DND-41 (cell line): ENCODE results near the gene RGS3.

Source experiments
- ATAC-seq: fragments of 200-7000 bp; cut with Tn5 transposase; 3 replicates; pipeline ENCODE4 v1.9.1; 2021; ENCODE audit warnings: low read depth; ENCODE audit not compliant: insufficient read depth
- DNase-seq: peaks from one replicate; pipeline ENCODE4 v3.0.0-alpha.2; 2020
- H2AFZ ChIP-seq: 2 replicates; pipeline ENCODE4 v1.6.0; 2012; ENCODE audit warnings: low read depth, low read length
- H3K27ac ChIP-seq: 2 replicates; pipeline ENCODE4 v1.5.1; 2012; ENCODE audit warnings: low read length, inconsistent platforms
- H3K27me3 ChIP-seq: fragments of 200-600 bp; sonication (generic); 2 replicates; pipeline ENCODE4 v1.6.0; 2012; ENCODE audit warnings: low read length, mild to moderate bottlenecking, inconsistent platforms; ENCODE audit not compliant: insufficient read depth, poor library complexity
- H3K36me3 ChIP-seq: 2 replicates; pipeline ENCODE4 v1.5.1; 2012; ENCODE audit warnings: low read length, inconsistent platforms; ENCODE audit not compliant: insufficient read depth
- H3K4me1 ChIP-seq: 2 replicates; pipeline ENCODE4 v1.5.1; 2012; ENCODE audit warnings: mild to moderate bottlenecking, low read length; ENCODE audit not compliant: insufficient read depth
- H3K4me2 ChIP-seq: 2 replicates; pipeline ENCODE4 v1.6.0; 2012; ENCODE audit warnings: mild to moderate bottlenecking, moderate library complexity, low read length, inconsistent platforms; ENCODE audit not compliant: insufficient read depth
- H3K4me3 ChIP-seq, 2 experiments: fragments of 200-600 bp in 1 of 2; shearing (Covaris generic) in 1 of 2; 2 replicates each; pipeline ENCODE4 v1.5.1; 2012 to 2016; ENCODE audit warnings: inconsistent platforms in 2 of 2, low read length in 2 of 2, mild to moderate bottlenecking in 2 of 2, low read depth in 1 of 2, moderate library complexity in 1 of 2
- H3K79me2 ChIP-seq: 2 replicates; pipeline ENCODE4 v1.6.0; 2012; ENCODE audit warnings: low read length, inconsistent platforms; ENCODE audit not compliant: insufficient read depth
- H3K9ac ChIP-seq: 2 replicates; pipeline ENCODE4 v1.6.0; 2012; ENCODE audit warnings: low read depth, mild to moderate bottlenecking, inconsistent platforms, low read length, moderate library complexity
- H3K9me3 ChIP-seq: 2 replicates; pipeline ENCODE4 v1.5.1; 2012; ENCODE audit warnings: low read length, moderate library complexity, mild to moderate bottlenecking, inconsistent platforms; ENCODE audit not compliant: insufficient read depth, severe bottlenecking
- H4K20me1 ChIP-seq: 2 replicates; pipeline ENCODE4 v1.6.0; 2012; ENCODE audit warnings: low read length; ENCODE audit not compliant: insufficient read depth
- CTCF ChIP-seq: IDR thresholded peaks from 2 replicates; pipeline ENCODE4 v1.5.1; 2012; ENCODE audit warnings: borderline replicate concordance, low read length, moderate library complexity, mild to moderate bottlenecking; ENCODE audit not compliant: poor library complexity, severe bottlenecking; ENCODE audit errors: extremely low read depth
- EZH2 ChIP-seq: IDR thresholded peaks from 3 replicates; pipeline ENCODE4 v1.6.1; 2012; ENCODE audit warnings: borderline replicate concordance, low read depth, mild to moderate bottlenecking, moderate library complexity, low read length, inconsistent platforms; ENCODE audit not compliant: severe bottlenecking

Gene RGS3

DNA sequence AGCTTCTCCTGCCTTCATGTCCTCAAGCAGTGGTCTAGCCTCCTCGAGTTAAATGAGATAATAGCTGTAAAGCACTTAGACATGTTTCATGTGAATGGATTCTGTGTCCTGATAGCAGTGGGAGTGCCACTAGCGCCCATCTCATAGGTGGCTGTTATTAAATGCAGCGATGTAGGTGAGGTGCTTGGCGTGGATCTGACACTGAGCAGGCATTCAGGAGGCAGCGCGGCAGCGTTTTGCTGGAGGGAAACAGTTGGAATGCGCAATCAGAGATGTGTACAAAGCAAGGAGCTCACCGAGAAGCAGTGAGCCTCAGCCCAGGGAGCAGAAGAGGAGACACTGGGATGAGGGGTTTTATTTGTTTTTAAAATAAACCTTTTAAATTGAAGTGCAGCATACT, 106.6 kb downstream of the RGS3 start:
- H3K9me3 ChIP-seq = no peaks in the 10 kb centered on the region
- H3K4me3 ChIP-seq = no peak overlapping the region
- no peak overlapping the region for H2AFZ ChIP-seq
- no peaks in the 10 kb centered on the region; the same call in 1 of the 2 replicates for H3K4me1 ChIP-seq
- H3K36me3 ChIP-seq = no peaks in the 10 kb centered on the region
- DNase-seq = no peak
- TF ChIP-seq EZH2 (no peak), CTCF (no peak)
- H3K27ac ChIP-seq = no peak overlapping the region
- H3K79me2 ChIP-seq = no peaks in the 10 kb centered on the region
- H3K27me3 ChIP-seq = no peaks in the 10 kb centered on the region
- H4K20me1 ChIP-seq = no peaks in the 10 kb centered on the region
- H3K9ac ChIP-seq = no peak overlapping the region
- H3K4me2 ChIP-seq = no peak overlapping the region
- no peak for ATAC-seq

DNA sequence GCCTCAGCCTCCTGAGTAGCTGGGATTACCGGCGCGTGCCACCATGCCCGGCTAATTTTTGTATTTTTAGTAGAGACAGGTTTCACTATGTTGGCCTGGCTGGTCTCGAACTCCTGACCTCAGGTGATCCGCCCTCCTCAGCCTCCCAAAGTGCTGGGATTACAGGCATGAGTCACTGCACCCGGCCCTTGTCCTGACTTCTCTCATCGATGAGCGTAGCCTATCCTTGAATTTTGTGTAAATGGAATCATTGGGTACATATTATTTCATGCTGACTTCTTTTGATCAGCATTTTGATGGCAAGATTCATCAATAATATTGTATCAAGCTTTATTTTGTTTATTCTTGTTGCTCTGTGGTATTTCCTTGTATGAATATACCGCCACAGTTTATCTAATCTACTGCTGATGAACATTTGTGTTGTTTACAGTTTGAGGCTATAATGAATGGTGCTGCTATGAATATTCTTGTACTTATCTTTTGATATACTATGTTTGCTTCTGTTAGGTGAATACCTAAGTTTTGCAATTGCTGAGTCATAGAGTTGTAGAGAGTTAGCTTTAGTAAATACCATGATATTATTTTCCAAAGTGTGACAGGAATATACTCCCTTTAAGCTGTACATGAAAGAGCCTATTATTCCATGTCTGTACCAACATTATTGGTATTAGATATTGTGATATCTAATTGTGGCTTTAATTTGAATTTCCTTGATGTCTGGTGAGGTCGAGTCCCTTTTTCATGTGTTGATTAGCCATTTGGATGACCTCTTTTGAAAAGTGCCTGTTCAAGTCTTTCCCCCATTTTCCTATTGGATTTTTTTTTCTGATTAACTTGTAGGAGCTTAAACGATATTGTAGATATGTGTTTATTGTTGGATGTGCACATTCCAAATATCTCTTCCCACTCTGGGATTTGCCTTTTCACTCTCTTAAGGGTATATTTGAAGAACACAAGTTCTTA, 107.5 kb downstream of the RGS3 start:
- Histone ChIP-seq H4K20me1 (no peaks in the 10 kb centered on the region), H3K4me3 (no peak overlapping the region), H3K36me3 (no peaks in the 10 kb centered on the region), H2AFZ (no peak overlapping the region), H3K27me3 (no peaks in the 10 kb centered on the region), H3K79me2 (no peaks in the 10 kb centered on the region), H3K27ac (no peak overlapping the region), H3K9ac (no peak overlapping the region), H3K4me2 (no peak overlapping the region), H3K9me3 (no peaks in the 10 kb centered on the region), H3K4me1 (no peaks in the 10 kb centered on the region; the same call in 1 of the 2 replicates)
- ATAC-seq = no peak
- no peak for TF ChIP-seq CTCF
- no peak for TF ChIP-seq EZH2
- no peak for DNase-seq

- Histone ChIP-seq H2AFZ (no peak overlapping the region), H3K9ac (no peak overlapping the region), H3K36me3 (no peaks in the 10 kb centered on the region), H3K27me3 (no peaks in the 10 kb centered on the region), H3K27ac (no peak overlapping the region), H3K9me3 (no peaks in the 10 kb centered on the region), H3K4me1 (no peaks in the 10 kb centered on the region; the same call in 1 of the 2 replicates), H3K79me2 (no peaks in the 10 kb centered on the region), H3K4me3 (no peak overlapping the region), H4K20me1 (no peaks in the 10 kb centered on the region), H3K4me2 (no peak overlapping the region)
- ATAC-seq = no peak
- no peak for DNase-seq
- TF ChIP-seq EZH2 = no peak
- no peak for TF ChIP-seq CTCF
Measured at GRCh38 chr9:113572076-113572861, 108.7 kb downstream of the RGS3 start.
